ENCODE measurements around the gene SHC3.

Gene SHC3

DNA sequence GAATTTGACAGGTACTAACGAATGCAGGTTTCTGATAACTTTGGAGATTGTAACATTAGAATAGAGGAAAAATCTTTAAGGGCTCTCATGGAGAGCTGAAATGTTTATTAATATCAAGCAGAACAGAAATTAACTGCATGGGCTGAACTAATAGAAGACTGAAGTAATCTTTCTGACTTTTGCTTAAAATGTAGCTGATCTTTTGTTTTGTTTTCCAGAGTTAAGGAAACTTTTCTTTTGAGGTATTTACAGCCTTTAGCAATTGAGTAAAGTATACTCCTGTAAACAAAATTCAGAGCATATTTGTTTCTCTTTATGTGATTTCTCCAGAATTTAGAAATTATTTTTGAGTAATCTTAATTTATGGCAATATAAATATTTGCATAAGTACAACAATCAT lies 43.9 kb downstream of the SHC3 start:
- Histone ChIP-seq H3K4me3 (ENCODE audit: low read depth in 1 of 2, low read length in 1 of 2) (no peak overlapping the region), H3K36me3 (no peaks in the 10 kb centered on the region), H3K27ac (no peak overlapping the region), H3K4me1 (ENCODE audit: control insufficient read depth in 1 of 2, insufficient read depth in 1 of 2, low read depth in 1 of 2, low read length in 1 of 2) (no peaks in the 10 kb centered on the region), H3K27me3 (peaks cover 14% of the 10 kb centered on the region), H3K9me3 (no peaks in the 10 kb centered on the region)
- TF ChIP-seq, protein P1, sequence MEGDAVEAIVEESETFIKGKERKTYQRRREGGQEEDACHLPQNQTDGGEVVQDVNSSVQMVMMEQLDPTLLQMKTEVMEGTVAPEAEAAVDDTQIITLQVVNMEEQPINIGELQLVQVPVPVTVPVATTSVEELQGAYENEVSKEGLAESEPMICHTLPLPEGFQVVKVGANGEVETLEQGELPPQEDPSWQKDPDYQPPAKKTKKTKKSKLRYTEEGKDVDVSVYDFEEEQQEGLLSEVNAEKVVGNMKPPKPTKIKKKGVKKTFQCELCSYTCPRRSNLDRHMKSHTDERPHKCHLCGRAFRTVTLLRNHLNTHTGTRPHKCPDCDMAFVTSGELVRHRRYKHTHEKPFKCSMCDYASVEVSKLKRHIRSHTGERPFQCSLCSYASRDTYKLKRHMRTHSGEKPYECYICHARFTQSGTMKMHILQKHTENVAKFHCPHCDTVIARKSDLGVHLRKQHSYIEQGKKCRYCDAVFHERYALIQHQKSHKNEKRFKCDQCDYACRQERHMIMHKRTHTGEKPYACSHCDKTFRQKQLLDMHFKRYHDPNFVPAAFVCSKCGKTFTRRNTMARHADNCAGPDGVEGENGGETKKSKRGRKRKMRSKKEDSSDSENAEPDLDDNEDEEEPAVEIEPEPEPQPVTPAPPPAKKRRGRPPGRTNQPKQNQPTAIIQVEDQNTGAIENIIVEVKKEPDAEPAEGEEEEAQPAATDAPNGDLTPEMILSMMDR (IDR thresholded peaks at IDR 0.05) = no peak

DNA sequence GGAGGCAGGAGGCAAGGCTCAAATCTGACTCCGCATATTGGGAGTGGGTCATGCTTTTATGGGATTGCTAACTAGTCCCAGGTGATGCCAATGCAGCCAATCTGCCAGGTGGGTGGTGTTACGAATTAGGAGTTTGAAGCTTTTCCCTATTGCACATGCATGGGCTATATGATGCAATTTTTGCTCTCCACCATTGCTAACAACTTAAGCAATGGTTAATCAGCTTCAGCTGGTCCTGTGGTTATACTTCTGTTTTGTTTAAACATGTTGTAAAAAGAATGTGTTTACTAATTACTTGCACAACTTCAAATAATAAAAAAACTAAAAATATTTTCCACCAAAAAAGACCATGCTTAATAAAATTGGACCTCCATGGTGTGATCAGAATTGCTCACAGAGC lies 55.7 kb downstream of the SHC3 start:
- no peaks in the 10 kb centered on the region for H3K9me3 ChIP-seq
- no peaks in the 10 kb centered on the region for H3K36me3 ChIP-seq
- TF ChIP-seq, protein P1 (IDR thresholded peaks at IDR 0.05) = no peak

DNA sequence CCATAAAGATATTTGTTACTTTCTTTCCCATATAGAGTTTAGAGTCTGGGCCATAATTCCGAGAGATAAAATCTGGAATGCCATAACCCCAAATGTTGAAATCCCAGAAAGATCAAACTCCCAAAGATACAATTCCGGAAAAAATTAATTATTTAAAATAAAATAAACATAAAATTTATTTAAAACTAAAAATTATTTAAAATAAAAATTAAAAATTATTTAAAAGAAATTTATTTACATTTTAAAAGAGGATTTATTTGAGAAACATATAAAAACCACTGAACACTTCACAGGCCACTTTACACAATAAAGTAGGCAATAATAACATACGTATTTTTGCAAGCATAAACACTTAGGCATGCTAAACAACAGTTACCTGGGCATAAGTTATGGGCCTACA lies 57.9 kb downstream of the SHC3 start:
- TF ChIP-seq, protein P1 (IDR thresholded peaks at IDR 0.05) = no peak
- no peak overlapping the region for H3K4me3 ChIP-seq (ENCODE audit: low read depth in 1 of 2, low read length in 1 of 2)
- no peaks in the 10 kb centered on the region for H3K36me3 ChIP-seq
- no peaks in the 10 kb centered on the region for H3K27me3 ChIP-seq
- no peaks in the 10 kb centered on the region for H3K4me1 ChIP-seq (ENCODE audit: control insufficient read depth in 1 of 2, insufficient read depth in 1 of 2, low read depth in 1 of 2, low read length in 1 of 2)
- H3K27ac ChIP-seq = no peak overlapping the region
- no peaks in the 10 kb centered on the region for H3K9me3 ChIP-seq

More for the DNA sequence above, 55.7 kb downstream of the SHC3 start:
- no peaks in the 10 kb centered on the region for H3K27me3 ChIP-seq
- H3K27ac ChIP-seq = no peak overlapping the region
- no peak overlapping the region for H3K4me3 ChIP-seq (ENCODE audit: low read depth in 1 of 2, low read length in 1 of 2)
- no peaks in the 10 kb centered on the region for H3K4me1 ChIP-seq (ENCODE audit: control insufficient read depth in 1 of 2, insufficient read depth in 1 of 2, low read depth in 1 of 2, low read length in 1 of 2)

DNA sequence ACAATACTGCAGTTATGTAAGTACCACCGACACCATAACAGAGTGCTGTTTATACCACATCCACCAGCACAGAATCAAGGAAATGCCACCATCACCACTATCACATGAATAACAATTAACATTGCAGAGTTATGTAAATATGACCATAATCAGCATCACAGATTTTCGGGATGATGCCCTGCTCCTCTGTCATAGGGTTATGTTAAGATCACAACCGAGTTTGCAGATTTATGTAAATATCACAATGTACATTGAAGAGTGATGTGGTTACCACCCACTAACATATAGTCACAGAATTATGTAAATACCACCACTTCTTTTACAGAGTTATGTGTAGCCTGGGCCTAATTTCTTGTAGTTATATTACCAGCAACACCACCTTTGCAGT lies 61.8 kb downstream of the SHC3 start:
- H3K27me3 ChIP-seq = peaks cover 6% of the 10 kb centered on the region

DNA sequence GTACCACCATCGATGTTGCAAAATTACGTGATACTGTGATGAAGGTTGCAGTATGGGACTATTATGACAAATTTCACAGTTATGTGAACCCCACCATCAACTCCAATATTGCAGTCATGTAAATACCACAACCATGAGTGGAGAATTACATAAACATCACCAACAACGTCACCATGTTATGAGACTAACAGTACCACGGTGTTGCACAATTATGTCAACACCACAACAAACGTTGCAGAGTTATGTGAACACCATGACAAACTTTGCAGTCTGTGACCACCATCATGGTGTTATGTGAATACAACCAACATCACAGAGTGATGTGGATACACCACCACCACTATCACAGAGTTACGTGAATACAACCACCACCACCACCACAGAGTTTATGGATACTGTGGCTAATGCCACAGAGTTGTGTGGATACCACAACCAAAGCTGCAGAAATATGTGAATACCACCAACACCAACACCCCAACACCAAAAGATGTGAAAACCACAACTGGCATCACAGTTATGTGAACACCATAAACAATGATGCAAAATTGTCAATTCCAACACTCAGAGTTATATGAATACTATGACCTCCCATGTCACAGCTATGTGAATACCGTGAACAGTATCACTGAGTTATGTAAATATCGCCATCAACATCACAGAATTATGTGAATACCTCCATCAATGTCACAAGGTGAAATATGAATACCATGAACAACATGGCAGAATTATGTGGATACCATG lies 62.4 kb downstream of the SHC3 start:
- H3K4me3 ChIP-seq (ENCODE audit: low read depth in 1 of 2, low read length in 1 of 2) = no peak overlapping the region
- H3K27ac ChIP-seq = no peak overlapping the region
- no peaks in the 10 kb centered on the region for H3K4me1 ChIP-seq (ENCODE audit: control insufficient read depth in 1 of 2, insufficient read depth in 1 of 2, low read depth in 1 of 2, low read length in 1 of 2)
- TF ChIP-seq, protein P1 (IDR thresholded peaks at IDR 0.05) = no peak
- H3K36me3 ChIP-seq = no peaks in the 10 kb centered on the region
- H3K27me3 ChIP-seq = peaks cover 10% of the 10 kb centered on the region
- H3K9me3 ChIP-seq = no peaks in the 10 kb centered on the region

More for the DNA sequence above, 61.8 kb downstream of the SHC3 start:
- Histone ChIP-seq H3K4me1 (ENCODE audit: control insufficient read depth in 1 of 2, insufficient read depth in 1 of 2, low read depth in 1 of 2, low read length in 1 of 2) (no peaks in the 10 kb centered on the region), H3K27ac (no peak overlapping the region), H3K36me3 (no peaks in the 10 kb centered on the region), H3K4me3 (ENCODE audit: low read depth in 1 of 2, low read length in 1 of 2) (no peak overlapping the region), H3K9me3 (no peaks in the 10 kb centered on the region)
- TF ChIP-seq, protein P1 (IDR thresholded peaks at IDR 0.05) = no peak

All from neutrophil (primary cell).